ENCODE data around the gene CHGA. TPM values are rescaled to one million over a fixed set of nuclear protein-coding genes. Genes with fewer than 3 reads are reported as not detected.

CHGA gene
- total and polyA plus RNA-seq, 2 of the 8 experiments (the other 6 are each of a cell fraction or from before 2014, with no cell fraction given): 17.5 to 28.2 TPM

DNA sequence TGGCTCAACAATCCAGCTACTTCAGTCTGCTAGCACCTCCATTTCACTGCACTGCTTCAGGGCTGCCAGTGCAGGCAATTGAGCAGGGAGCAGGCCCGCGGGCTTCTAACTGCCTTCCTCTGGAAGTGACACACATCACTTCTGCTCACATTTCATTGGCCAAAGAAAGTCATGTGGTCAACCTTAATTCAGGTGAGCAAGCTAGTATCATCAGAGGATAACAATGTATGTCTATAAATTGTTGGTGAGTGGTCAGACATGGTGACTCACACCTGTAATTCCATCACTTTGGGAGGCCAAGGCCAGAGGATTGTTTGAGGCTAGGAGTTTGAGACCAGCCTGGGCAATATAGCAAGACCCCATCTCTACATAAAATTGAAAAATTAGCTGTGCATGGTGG lies 22.3 kb upstream of the CHGA start (continued):
- TF ChIP-seq, protein P1, sequence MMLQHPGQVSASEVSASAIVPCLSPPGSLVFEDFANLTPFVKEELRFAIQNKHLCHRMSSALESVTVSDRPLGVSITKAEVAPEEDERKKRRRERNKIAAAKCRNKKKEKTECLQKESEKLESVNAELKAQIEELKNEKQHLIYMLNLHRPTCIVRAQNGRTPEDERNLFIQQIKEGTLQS (IDR thresholded peaks at IDR 0.05; ENCODE audit: insufficient read depth, low read depth, low read length): no peak

All from H1 (cell line).